Measurements from ENCODE around the gene PTH2. TPM values are rescaled to one million over a fixed set of nuclear protein-coding genes. Genes with fewer than 3 reads are reported as not detected.

The PTH2 gene
- total and polyA plus RNA-seq, 2 of the 8 experiments (the other 6 are each of a cell fraction or from before 2014, with no cell fraction given): not detected

DNA sequence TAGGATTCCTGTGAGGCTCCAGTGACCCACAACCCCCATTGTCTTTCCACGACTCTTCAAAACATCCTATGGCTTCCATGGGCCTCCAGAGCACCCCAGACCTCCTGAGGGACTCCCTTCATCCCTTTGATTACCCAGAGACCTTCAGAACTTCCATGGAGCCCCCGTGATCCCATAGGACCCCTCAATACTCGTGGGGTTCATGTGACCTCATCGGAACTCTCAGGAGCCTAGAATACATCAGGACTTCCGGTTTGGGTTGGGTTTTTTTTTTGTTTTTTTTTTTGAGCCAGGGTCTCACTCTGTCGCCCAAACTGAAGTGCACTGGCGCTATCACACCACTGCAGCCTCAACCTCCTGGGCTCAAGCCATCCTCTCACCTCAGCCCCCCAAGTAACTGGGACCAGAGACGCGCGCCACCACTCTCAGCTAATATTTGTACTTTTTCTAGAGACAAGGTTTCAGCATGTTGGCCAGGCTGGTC, 30.6 kb upstream of the PTH2 start:
- no peak for DNase-seq (ENCODE audit: low read depth in 1 of 2, low spot score in 2 of 2)
- peak overlapping the region; percentile 17 for H4K91ac ChIP-seq (replicated peaks; ENCODE audit: insufficient read length, low read length)
- H2BK20ac ChIP-seq (ENCODE audit: low read length): no peak overlapping the region
- H3K4me1 ChIP-seq (replicated peaks in 1 of 4; ENCODE audit: control insufficient read depth in 3 of 4, insufficient read depth in 4 of 4, low read length in 3 of 4): peaks cover 0 to 4% (median 1%) of the 10 kb centered on the region in 4 experiments; a peak in 3 of 7 replicates
- 48% methylated on average over 8 of the region's 10 CpGs; no CpG with 5 or more reads in 1 of the 2 experiments for WGBS, 2 experiments (ENCODE audit: extremely low coverage in 1 of 2, insufficient coverage in 1 of 2, insufficient read length in 1 of 2, insufficient replicate concordance in 2 of 2, low coverage in 1 of 2, low lambda C conversion rate in 2 of 2, missing lambda C conversion rate in 1 of 2)
- FAIRE-seq: no peak
- H4K20me1 ChIP-seq (replicated peaks in 1 of 2; ENCODE audit: control insufficient read depth in 1 of 2, insufficient read depth in 2 of 2, low read length in 2 of 2): peaks cover 0 to 5% of the 10 kb centered on the region in 2 experiments
- CTCF ChIA-PET (ENCODE audit: partially characterized antibody): interaction anchor here (1.9 to 2.1 kb wide), 4 partner anchors 9 to 25 kb away, joined by 5 to 7 read pairs (median 6); partner anchors contain the start of gene FLT3LG
- H3K4me3 ChIP-seq (ENCODE audit: extremely low read depth in 1 of 4, insufficient read depth in 2 of 4, low read depth in 3 of 4, low read length in 4 of 4): peak overlapping the region; percentile 78 to 86 (median 80)
- no peak overlapping the region for H2BK120ac ChIP-seq (replicated peaks; ENCODE audit: low read depth, low read length)
- peak overlapping the region; percentile 1; the same call in 1 of the 2 replicates for H2AK5ac ChIP-seq (ENCODE audit: low read depth, low read length)
- H2BK5ac ChIP-seq (ENCODE audit: low read depth, low read length): peak overlapping the region; percentile 92
- H2BK12ac ChIP-seq (ENCODE audit: low read depth, low read length): no peak overlapping the region
- peak overlapping the region; percentile 96 for H3K27ac ChIP-seq (ENCODE audit: low read depth, low read length)
- H4K5ac ChIP-seq (ENCODE audit: insufficient read length, low read depth, low read length): peak overlapping the region; percentile 73
- H3K23me2 ChIP-seq (ENCODE audit: low read depth, low read length): peaks cover 4% of the 10 kb centered on the region
- H3K27me3 ChIP-seq (replicated peaks in 1 of 4; ENCODE audit: control insufficient read depth in 3 of 4, extremely low read depth in 1 of 4, insufficient read depth in 3 of 4, low read length in 3 of 4): no peaks in the 10 kb centered on the region
- H2AFZ ChIP-seq (ENCODE audit: low read length): no peak overlapping the region
- H3K9me3 ChIP-seq (ENCODE audit: insufficient read depth in 2 of 2, low read depth in 1 of 2, low read length in 1 of 2): no peaks in the 10 kb centered on the region
- H4K8ac ChIP-seq (ENCODE audit: extremely low read depth, insufficient read depth, low read length): peak overlapping the region; percentile 99; the same call in 1 of the 2 replicates
- peak overlapping the region; percentile 3 for H3K4ac ChIP-seq (replicated peaks; ENCODE audit: insufficient read length, low read depth, low read length)
- H3K18ac ChIP-seq (ENCODE audit: extremely low read depth, low read length): peak overlapping the region; percentile 71; the same call in 1 of the 2 replicates
- H3K9ac ChIP-seq (replicated peaks in 1 of 4; ENCODE audit: extremely low read depth in 1 of 4, low read depth in 3 of 4, low read length in 3 of 4): peak overlapping the region; percentile 94 to 98 (median 96)
- no peak overlapping the region for H3K23ac ChIP-seq (ENCODE audit: insufficient read length)
- no peak overlapping the region for H2BK15ac ChIP-seq (ENCODE audit: low read length)
- peaks cover 2 to 8% (median 4%) of the 10 kb centered on the region in 4 experiments; a peak in 3 of 8 replicates for H3K36me3 ChIP-seq (ENCODE audit: control insufficient read depth in 2 of 4, insufficient read depth in 4 of 4, low read length in 3 of 4)
- no peak overlapping the region for H3K56ac ChIP-seq (replicated peaks; ENCODE audit: insufficient read length, low read depth, low read length)
- H3K4me2 ChIP-seq (ENCODE audit: insufficient read depth in 1 of 2, low read depth in 2 of 2, low read length in 2 of 2): peak overlapping the region; percentile 63 to 93
- H3K14ac ChIP-seq (ENCODE audit: insufficient read length): no peak overlapping the region
- POLR2A ChIA-PET (ENCODE audit: partially characterized antibody): interaction anchor here (0.6 to 4.6 kb wide), 29 partner anchors 10 to 324 kb away, joined by 3 to 33 read pairs (median 4); partner anchors contain the start of genes DKKL1, FLT3LG, GFY and RPS11
- H3K79me1 ChIP-seq (ENCODE audit: low read depth, low read length): peaks cover 2% of the 10 kb centered on the region
- TF ChIP-seq JUND (IDR thresholded peaks at IDR 0.05; ENCODE audit: low read length) (0 out of 2 replicates have a peak, but pooled peaks have one; percentile 4), NANOG (IDR thresholded peaks at IDR 0.05; ENCODE audit: insufficient read depth, low read depth, low read length, poor library complexity, severe bottlenecking) (no peak)
- peaks cover 0 to 23% of the 10 kb centered on the region in 2 experiments; a peak in 2 of 4 replicates for H3K79me2 ChIP-seq (ENCODE audit: control insufficient read depth in 1 of 2, insufficient read depth in 2 of 2, low read length in 2 of 2)
